ENCODE data around the gene NKX2-3.

DNA sequence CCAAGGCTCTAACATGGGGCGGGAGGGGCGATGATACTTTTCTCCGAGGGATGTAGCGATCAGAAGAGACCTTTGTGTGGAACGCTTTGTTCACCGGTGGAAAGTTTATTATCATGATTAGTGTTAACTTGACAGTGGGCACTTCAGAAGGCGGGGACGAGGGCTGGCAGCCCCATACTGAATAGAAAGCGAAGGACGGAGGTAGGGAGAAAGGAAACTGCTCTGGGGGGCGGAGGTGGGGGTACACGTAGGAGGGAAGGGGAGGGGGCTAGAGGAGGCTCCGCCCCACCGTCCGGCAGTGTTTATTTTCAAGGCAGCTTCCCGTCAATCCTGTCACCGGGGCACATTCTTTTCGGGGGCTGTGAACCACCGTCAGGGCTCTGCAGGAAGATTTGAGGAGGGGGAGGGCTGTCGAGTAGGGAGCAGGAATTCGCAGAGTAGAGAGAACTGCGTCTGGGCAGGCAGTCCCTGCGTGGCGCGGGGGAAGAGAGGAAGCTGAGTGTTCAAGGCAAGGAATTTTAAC lies 9.4 kb upstream of the NKX2-3 start:
- no peak for TF ChIP-seq ELF1 (IDR thresholded peaks at IDR 0.05; ENCODE audit: borderline replicate concordance, low read depth)
- TF ChIP-seq EZH2phosphoT487 (IDR thresholded peaks at IDR 0.05; ENCODE audit: borderline replicate concordance): no peak
- TF ChIP-seq, protein P1, sequence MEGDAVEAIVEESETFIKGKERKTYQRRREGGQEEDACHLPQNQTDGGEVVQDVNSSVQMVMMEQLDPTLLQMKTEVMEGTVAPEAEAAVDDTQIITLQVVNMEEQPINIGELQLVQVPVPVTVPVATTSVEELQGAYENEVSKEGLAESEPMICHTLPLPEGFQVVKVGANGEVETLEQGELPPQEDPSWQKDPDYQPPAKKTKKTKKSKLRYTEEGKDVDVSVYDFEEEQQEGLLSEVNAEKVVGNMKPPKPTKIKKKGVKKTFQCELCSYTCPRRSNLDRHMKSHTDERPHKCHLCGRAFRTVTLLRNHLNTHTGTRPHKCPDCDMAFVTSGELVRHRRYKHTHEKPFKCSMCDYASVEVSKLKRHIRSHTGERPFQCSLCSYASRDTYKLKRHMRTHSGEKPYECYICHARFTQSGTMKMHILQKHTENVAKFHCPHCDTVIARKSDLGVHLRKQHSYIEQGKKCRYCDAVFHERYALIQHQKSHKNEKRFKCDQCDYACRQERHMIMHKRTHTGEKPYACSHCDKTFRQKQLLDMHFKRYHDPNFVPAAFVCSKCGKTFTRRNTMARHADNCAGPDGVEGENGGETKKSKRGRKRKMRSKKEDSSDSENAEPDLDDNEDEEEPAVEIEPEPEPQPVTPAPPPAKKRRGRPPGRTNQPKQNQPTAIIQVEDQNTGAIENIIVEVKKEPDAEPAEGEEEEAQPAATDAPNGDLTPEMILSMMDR (IDR thresholded peaks at IDR 0.05 in 2 of 3, conservative IDR thresholded peaks at IDR 0.05 in 1 of 3; ENCODE audit: borderline replicate concordance in 1 of 3, insufficient read depth in 1 of 3, low read depth in 2 of 3, low read length in 2 of 3): no peak
- TF ChIP-seq POLR2AphosphoS5 (IDR thresholded peaks at IDR 0.05; ENCODE audit: low read depth, low read length): no peak
- no peak for TF ChIP-seq YY1 (IDR thresholded peaks at IDR 0.05; ENCODE audit: extremely low read depth, insufficient replicate concordance, low read depth, low read length)
- TF ChIP-seq, protein P2, sequence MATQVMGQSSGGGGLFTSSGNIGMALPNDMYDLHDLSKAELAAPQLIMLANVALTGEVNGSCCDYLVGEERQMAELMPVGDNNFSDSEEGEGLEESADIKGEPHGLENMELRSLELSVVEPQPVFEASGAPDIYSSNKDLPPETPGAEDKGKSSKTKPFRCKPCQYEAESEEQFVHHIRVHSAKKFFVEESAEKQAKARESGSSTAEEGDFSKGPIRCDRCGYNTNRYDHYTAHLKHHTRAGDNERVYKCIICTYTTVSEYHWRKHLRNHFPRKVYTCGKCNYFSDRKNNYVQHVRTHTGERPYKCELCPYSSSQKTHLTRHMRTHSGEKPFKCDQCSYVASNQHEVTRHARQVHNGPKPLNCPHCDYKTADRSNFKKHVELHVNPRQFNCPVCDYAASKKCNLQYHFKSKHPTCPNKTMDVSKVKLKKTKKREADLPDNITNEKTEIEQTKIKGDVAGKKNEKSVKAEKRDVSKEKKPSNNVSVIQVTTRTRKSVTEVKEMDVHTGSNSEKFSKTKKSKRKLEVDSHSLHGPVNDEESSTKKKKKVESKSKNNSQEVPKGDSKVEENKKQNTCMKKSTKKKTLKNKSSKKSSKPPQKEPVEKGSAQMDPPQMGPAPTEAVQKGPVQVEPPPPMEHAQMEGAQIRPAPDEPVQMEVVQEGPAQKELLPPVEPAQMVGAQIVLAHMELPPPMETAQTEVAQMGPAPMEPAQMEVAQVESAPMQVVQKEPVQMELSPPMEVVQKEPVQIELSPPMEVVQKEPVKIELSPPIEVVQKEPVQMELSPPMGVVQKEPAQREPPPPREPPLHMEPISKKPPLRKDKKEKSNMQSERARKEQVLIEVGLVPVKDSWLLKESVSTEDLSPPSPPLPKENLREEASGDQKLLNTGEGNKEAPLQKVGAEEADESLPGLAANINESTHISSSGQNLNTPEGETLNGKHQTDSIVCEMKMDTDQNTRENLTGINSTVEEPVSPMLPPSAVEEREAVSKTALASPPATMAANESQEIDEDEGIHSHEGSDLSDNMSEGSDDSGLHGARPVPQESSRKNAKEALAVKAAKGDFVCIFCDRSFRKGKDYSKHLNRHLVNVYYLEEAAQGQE (IDR thresholded peaks at IDR 0.05; ENCODE audit: low read depth): no peak
- TF ChIP-seq FOSL1 (IDR thresholded peaks at IDR 0.05; ENCODE audit: low read depth): no peak
- TF ChIP-seq SRF (IDR thresholded peaks at IDR 0.05; ENCODE audit: low read depth): no peak
